GM06990 (cell line): ENCODE results near the gene ATP6V0E1.
A peak's percentile ranks its signal among the peaks of the same experiment; 100 is the strongest.

Experiments
- DNase-seq: peaks from one replicate; pipeline ENCODE4 v3.0.0-alpha.2; 2011; ENCODE audit not compliant: insufficient read length; ENCODE audit errors: extremely low read depth
- H3K27me3 ChIP-seq: replicated peaks from 2 replicates; pipeline ENCODE4 v1.6.0; 2011; ENCODE audit warnings: low read length; ENCODE audit not compliant: control insufficient read depth, insufficient read depth
- H3K36me3 ChIP-seq: 2 replicates; pipeline ENCODE4 v1.5.1; 2011; ENCODE audit warnings: low read length; ENCODE audit not compliant: control insufficient read depth, insufficient read depth
- H3K4me3 ChIP-seq: replicated peaks from 2 replicates; pipeline ENCODE4 v1.5.1; 2011; ENCODE audit warnings: low read depth, mild to moderate bottlenecking, control low read depth, low read length
- TF ChIP-seq, protein P1 (sequence below): IDR thresholded peaks from 2 replicates; pipeline ENCODE4 v1.5.1; 2011; ENCODE audit warnings: low read length, control low read depth, mild to moderate bottlenecking, inconsistent platforms; ENCODE audit not compliant: insufficient read depth, poor library complexity, severe bottlenecking

ATP6V0E1 gene

DNA sequence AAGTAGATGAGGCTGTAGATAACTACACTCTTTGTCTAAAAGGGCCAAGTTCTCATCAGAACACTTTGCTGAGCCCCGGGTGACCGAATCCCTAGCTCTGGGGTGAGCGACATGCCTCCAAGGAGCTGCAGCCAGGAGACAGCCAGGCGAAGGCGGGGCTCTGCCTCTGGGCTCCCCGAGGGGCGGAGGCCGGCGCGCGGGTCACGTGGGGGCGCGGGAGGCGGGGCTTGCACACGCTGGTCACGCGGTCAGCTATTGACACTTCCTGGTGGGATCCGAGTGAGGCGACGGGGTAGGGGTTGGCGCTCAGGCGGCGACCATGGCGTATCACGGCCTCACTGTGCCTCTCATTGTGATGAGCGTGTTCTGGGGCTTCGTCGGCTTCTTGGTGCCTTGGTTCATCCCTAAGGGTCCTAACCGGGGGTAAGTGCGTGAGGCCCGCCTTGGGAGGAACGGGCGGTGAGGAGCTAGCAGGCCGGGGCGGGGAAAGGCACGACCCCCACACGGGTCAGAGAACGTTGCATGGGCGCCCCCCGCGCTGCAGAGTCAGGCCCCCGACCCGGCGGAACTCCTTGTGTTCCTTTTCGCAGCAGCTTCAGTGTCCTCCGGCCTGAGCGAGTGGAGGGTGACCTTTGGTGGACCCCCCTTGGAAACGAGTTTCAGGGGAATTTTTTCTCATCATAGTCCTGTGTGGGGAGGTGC is at the start of gene ATP6V0E1:
Gene ATP6V0E1 (plus strand): TSS at position 230 of the 702 bp plus-strand sequence. CDS start 90 bp downstream, at position 320.
- Histone ChIP-seq H3K4me3 (peak within 1 kb of the TSS; percentile 100), H3K27me3 (no peaks in the 10 kb centered on the region), H3K36me3 (peaks cover 9% of the 10 kb centered on the region)
- DNase-seq: peak; percentile 94
- TF ChIP-seq, protein P1, sequence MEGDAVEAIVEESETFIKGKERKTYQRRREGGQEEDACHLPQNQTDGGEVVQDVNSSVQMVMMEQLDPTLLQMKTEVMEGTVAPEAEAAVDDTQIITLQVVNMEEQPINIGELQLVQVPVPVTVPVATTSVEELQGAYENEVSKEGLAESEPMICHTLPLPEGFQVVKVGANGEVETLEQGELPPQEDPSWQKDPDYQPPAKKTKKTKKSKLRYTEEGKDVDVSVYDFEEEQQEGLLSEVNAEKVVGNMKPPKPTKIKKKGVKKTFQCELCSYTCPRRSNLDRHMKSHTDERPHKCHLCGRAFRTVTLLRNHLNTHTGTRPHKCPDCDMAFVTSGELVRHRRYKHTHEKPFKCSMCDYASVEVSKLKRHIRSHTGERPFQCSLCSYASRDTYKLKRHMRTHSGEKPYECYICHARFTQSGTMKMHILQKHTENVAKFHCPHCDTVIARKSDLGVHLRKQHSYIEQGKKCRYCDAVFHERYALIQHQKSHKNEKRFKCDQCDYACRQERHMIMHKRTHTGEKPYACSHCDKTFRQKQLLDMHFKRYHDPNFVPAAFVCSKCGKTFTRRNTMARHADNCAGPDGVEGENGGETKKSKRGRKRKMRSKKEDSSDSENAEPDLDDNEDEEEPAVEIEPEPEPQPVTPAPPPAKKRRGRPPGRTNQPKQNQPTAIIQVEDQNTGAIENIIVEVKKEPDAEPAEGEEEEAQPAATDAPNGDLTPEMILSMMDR: no peak

DNA sequence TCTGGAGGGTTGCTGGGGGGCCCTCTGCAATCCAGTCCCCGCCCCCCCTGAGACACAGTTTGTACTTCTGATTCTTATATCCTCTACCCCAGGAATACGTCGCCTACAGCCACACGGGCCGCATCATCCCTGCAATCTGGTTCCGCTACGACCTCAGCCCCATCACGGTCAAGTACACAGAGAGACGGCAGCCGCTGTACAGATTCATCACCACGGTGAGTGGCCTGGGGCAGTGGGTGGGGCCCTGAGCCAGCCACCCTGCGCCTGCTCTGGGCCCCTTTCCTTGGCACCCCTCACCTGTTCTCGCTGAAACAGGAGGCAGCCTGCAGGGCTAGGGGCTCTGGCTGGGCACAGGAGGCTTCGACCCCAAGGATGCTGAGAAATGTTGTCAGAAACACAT is 48.5 kb upstream of the ATP6V0E1 start:
- H3K27me3 ChIP-seq: no peaks in the 10 kb centered on the region
- no peak for DNase-seq
- TF ChIP-seq, protein P1: no peak
- peaks cover 30% of the 10 kb centered on the region for H3K36me3 ChIP-seq
- H3K4me3 ChIP-seq: no peak overlapping the region

DNA sequence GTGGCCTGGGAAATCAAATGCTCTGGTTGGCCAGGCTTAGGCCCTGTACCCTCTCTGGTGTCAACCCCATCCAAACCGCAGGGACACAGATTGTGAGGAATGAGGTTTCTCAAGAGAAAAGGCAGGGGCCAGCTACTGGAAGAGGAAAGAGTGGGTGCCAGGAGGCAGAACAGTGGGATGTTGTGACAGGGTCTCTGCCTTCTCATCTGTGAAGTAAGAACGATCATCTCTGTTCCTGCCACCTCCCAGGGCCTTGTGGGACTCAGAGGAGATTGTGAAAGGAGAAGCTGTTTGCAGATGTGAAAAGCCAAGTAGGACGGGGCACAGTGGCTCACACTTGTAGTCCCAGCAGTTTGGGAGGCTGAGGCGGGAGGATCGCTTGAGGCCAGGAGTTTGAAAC is 47.2 kb upstream of the ATP6V0E1 start:
- no peak for DNase-seq
- TF ChIP-seq, protein P1: no peak
- Histone ChIP-seq H3K4me3 (no peak overlapping the region), H3K27me3 (no peaks in the 10 kb centered on the region), H3K36me3 (peaks cover 32% of the 10 kb centered on the region)

DNA sequence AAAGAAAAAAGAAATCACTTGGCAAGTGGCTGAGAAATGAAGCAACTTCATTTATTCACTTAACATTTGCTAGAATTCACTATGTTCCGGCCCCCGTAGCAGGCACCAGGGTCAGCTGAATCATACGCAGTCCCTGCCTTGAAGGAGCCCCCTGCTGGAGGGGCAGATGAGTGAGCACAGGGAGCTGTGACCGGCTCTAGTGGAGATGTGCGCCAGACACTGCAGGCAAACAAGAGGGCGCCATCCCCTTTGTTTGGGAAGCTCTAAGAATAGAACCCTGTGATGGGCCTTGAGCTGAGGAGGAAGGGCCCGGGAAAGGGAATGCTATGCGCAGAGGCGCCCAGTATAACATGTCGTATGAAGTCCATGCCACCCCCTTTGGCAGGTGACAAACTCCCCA is 44.5 kb upstream of the ATP6V0E1 start:
- no peaks in the 10 kb centered on the region for H3K27me3 ChIP-seq
- no peak overlapping the region for H3K4me3 ChIP-seq
- no peak for DNase-seq
- peaks cover 36% of the 10 kb centered on the region for H3K36me3 ChIP-seq
- TF ChIP-seq, protein P1: peak; percentile 44

DNA sequence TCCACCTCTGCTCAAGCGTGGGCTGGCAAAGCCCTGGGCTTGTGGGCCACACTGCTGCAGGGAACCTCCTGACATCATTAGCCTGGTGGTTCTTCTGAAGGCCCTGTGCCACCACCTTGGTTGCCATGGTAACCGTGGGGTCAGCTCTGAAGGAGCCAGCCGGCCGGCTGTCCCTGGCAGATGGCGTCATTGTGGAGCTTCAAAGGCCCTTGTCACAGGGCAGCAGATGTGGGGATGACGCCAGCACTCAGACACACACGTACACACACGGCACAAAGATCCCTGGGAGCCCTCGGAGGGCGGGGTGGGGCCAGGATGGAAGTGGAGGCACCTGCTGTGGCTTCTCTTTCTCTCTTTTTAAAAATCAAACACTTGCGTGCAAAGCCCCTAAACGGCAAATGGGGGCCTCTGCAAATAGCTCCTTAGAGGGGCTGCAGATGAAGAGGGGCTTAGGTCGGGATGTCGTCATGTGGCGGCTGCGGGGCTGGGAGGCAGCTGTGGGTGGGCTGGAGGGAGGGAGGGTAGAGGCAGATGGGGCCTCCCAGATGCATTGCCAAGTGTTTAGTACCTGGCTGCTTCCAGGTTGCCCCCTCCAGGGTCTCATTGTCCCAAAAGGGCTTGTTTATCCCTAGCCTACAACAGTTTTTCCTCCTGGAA is 43.8 kb upstream of the ATP6V0E1 start:
- Histone ChIP-seq H3K4me3 (no peak overlapping the region), H3K27me3 (no peaks in the 10 kb centered on the region), H3K36me3 (peaks cover 33% of the 10 kb centered on the region)
- TF ChIP-seq, protein P1: no peak
- DNase-seq: no peak
